Middle frontal gyrus (tissue), 1 donor: ENCODE results near the gene RNF8.
"Not testable (repeated sequence)": the region's sequence is repeated elsewhere in the genome, so short reads cannot be mapped to it uniquely, and the experiment has no call there.

Experiments used
- DNase-seq: peaks from one replicate; pipeline ENCODE4 v3.0.0-alpha.2; 2015; ENCODE audit warnings: low spot score; ENCODE audit errors: extremely low spot score

RNF8 gene

GRCh38 chr6:37321101-37321500 lies 32.7 kb upstream of the RNF8 start:
- no peak for DNase-seq

DNA sequence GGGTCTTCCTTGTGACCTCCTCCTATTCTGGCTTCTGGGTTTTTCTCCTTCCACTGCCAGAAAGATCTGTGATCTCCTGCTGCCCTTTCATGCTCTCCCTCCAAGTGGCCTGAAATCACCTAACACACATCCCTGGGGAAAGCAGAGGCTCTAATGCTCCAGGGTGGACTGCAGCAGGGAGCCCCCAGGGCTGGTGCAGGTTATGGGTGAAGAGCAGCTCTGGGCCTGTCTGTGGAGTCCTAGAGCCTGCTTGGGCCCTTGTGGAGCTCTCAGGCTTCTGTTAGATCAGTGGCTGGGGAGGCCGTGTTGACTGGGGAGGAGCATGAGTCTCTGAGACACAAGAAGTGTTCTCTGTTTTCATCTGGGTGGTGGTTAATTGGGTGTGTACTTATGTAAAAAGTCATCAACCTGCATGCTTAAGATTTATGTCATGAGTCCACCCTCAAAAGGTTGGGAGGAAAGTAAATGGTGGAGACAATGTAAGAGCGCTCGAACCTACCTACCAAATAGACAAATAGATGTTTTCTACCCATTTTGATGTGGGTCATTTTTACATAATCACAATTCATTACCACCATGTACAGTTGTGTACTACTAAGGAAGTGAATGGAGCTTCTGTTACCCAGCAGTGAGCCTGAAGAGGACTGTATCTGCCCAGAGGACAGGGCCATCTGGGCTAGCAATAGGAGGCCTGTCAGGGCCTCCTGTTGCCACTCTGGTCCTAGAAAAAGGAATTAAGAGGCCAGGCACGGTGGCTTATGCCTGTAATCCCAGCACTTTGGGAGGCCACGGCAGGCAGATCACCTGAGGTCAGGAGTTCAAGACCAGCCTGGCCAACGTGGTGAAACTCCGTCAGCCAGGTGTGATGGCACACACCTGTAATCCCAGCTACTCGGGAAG lies 32.0 kb upstream of the RNF8 start:
- DNase-seq = no peak

- no peak for DNase-seq
These were observed 30.2 kb upstream of the RNF8 start for GRCh38 chr6:37323580-37323979.

GRCh38 chr6:37324131-37325033 lies 29.4 kb upstream of the RNF8 start:
- no peak for DNase-seq

DNA sequence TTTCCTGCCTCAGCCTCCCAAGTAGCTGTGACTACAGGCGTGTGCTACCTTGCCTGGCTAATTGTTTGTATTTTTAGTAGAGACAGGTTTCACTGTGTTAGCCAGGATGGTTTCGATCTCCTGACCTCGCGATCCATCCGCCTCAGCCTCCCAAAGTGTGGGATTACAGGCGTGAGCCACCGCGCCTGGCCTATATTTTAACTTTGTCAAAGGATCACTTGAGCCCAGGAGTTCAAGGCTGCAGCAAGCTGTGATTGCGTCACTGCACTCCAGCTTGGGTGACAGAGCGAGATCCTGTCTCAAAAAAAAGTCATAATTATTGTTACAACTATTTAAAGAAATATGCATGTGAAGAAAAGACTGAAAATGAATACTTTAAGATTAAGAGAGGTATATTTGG lies 23.4 kb upstream of the RNF8 start:
- DNase-seq = not testable (repeated sequence)

DNA sequence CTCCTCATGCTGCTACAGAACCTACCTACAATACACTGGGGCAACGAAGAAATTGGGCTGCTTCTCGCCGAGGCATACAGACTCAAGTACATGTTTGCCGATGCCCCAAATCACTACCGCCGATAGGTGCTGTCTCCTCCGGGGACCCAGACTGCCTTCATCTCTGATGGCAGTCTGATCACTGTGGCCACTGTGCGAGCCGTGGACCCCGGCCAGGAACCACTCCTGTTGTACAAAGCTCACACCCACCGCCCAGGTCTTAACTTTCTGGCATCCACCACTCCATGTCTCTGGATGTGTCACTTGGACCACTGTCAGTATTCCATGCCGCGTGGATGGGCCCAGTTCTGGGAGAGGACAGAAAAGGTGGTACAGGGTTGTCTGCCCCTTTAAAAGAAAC lies 22.7 kb upstream of the RNF8 start:
- DNase-seq = no peak

GRCh38 chr6:37332894-37333293 lies 20.9 kb upstream of the RNF8 start:
- no peak for DNase-seq

DNA sequence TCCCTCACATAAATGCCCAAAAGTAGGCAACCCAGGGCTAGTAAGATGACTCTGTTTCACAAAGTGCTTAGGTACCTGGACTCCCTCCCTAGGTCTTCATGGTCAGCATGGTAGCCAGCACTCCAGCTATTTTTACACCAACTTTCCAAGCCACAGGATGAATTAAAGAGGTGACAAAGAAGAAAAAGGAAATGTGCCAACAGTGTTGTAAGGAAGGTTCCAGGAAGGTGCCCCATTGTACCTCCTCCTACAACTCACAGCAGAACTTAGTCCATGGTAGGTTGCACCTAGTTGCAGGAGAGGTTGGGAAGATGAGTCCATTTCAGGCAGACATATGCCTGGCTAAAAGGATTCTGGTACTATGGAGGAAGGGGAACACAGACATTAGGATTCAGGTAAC lies 19.7 kb upstream of the RNF8 start:
- no peak for DNase-seq

- not testable (repeated sequence) for DNase-seq
These were observed 15.5 kb upstream of the RNF8 start for GRCh38 chr6:37338317-37338716.

DNA sequence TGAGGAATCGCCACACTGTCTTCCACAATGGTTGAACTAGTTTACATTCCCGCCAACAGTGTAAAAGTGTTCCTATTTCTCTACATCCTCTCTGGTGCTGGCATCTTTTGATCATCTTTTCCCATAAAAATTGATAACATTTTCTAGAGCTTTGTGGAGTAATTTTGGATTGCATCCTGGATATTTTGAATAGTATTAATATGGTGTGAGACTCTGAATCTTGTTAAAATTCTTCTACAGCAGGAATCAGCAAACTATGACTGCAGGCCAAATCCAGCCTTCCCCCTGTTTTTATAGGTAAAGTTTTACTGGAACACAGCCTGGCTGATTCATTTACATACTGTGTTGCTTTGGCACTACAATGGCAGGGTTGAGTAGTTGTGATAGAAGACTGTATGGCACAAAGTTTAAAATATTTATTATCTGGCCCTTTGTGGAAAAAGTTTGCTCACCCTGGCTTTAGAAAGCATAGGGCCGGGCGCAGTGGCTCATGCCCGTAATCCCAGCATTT lies 15.0 kb upstream of the RNF8 start:
- DNase-seq = no peak

DNA sequence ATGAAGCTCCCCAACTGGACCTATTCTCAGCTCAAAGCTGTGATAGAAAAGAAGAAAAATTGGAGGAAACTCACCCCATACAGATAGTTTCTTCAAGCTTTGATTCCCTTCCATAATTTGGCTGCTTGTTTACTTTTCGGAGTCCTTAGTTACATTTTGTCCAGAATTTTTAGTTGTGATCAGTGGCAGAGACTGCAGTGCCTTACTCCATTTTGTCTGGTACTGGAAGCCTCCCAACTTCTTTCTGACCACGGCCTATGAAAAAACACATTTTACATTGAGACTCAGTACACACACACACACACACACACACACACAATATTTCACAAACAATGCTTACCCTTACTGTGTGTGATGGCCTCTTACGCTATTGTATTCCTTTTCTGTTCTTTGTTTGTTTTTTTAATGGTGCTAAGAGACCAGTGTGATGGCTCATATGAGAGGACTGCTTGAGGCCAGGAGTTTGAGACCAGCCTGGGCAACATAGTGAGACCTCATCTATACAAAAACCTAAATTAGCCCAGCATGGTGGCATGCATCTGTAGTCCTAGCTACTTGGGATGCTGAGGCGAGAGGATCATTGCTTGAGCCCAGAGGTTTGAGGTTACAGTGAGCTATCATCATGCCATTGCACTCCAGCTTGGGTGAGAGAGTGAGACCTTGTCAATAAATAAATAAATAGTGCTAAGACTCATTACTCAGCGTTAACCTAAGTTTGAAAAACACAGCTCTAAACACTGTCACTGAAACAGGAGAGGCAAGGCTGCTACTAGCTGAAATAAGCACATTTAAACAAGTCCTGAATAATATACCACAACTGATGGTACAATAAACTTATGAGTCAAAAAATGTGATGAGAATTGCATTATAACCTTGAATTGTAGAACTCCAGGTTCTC lies 13.8 kb upstream of the RNF8 start:
- no peak for DNase-seq

DNA sequence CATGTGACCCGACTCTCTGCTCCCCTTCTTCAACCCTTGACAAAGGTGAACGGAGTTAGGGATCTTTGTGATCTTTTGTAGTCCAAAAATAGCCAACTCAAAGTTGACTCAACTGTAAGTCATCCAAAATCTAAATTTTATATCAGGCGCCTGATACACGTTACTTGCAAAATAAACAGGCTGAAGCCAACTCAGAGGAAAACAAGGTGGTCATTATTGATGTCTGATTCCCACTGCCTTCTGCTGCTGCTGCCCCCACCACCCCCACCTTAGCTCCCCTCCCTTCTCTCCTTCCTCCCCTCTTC lies 13.2 kb upstream of the RNF8 start:
- no peak for DNase-seq

DNA sequence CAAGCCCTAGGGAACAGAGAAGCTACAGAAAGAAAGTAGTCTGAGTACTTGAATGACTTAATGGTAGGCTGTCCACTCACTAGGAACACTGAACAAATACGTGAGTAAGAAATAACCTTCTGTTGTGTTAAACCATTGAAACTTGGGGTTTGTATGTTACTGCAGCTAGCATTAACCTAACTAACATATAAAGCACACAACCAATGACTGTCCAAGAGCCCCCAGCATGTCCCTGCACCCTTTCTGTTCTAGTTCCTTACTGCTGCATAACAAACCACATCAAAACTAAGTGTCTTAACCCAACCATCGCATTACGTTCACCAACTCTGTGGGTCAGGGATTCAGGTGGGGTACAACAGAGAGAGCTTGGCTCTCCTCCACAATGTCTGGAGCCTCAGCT lies 10.5 kb upstream of the RNF8 start:
- no peak for DNase-seq

DNA sequence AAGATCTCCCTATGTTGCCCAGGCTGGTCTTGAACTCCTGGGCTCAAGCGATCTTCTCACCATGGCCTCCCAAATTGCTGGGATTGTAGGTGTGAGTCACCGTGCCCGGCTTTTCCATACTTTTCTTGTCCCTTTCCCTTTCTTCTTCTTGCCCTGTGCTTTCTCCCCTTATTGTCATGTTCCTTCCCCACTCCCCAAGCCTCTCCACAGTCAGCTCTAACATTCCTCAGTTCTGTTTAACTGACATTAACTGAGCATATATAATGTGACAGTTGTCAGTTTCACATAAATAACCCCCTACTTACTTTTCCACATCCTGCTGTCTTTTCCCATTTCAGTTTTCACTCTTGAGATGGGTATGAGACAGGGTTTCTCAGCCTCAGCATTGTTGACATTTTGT lies 9.5 kb upstream of the RNF8 start:
- no peak for DNase-seq

DNA sequence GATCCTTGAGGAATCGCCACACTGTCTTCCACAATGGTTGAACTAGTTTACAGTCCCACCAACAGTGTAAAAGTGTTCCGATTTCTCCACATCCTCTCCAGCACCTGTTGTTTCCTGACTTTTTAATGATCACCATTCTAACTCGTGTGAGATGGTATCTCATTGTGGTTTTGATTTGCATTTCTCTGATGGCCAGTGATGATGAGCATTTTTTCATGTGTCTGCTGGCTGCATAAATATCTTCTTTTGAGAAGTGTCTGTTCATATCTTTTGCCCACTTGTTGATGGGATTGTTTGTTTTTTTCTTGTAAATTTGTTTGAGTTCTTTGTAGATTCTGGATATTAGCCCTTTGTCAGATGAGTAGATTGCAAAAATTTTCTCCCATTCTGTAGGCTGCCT lies 8.0 kb upstream of the RNF8 start:
- DNase-seq = not testable (repeated sequence)

DNA sequence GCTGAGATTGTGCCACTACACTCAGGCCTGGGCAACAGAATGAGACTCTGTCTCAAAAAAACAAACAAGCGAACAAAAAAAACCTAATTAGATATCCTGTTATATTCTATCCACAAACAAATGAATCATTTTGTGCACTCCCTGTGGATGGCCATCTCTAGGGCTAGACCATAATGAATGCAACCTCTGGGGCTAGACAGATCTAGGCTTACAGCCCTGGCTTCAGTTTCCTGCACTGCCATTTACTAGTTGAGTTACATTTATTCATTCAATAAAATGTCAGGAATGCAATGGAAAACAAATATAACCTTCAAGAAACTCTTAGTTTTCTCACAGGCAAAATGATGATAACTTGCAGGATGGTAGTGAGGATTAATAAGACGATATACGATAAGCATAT lies 6.6 kb upstream of the RNF8 start:
- DNase-seq = no peak

DNA sequence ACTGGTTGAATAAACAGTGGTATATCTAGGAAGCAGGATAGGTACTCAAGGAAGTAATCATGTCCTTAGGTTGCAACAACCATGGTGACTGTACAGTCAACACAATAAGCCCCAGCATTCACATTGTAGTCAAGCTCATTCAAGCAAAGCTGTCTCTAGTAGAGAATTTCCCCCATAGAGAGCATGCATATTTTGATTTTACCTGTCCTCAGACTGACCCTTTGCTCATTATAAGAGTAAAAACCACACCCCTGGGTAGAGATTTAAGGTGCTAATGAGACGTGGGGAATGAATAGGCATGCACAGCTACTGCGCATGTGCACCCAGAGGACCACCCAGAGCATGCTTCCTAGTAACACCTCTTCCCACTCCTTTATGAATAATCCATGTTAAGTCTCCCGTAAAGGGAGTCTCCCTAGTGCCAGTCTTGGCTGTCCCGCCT lies 6.1 kb upstream of the RNF8 start:
- no peak for DNase-seq

DNA sequence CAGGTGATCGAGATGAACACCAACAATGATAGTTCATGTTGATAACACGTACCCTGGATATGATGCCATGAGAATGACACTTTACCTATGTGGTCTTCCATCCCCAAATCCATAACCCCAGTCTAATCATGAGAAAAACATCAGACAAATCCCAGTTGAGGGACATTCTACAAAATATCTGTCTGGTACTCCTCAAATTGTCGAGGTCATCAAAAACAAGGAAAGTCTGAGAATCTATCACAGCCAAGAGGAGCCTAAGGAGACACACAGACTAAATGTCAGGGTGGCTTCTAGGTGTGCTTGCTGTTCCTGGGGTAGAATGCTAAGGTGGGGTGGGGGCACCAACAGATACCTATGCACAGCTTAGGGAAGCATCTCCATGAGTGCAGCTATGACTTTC lies 2.8 kb upstream of the RNF8 start:
- no peak for DNase-seq

GRCh38 chr6:37352384-37352783 lies 1.4 kb upstream of the RNF8 start:
- no peak for DNase-seq

DNA sequence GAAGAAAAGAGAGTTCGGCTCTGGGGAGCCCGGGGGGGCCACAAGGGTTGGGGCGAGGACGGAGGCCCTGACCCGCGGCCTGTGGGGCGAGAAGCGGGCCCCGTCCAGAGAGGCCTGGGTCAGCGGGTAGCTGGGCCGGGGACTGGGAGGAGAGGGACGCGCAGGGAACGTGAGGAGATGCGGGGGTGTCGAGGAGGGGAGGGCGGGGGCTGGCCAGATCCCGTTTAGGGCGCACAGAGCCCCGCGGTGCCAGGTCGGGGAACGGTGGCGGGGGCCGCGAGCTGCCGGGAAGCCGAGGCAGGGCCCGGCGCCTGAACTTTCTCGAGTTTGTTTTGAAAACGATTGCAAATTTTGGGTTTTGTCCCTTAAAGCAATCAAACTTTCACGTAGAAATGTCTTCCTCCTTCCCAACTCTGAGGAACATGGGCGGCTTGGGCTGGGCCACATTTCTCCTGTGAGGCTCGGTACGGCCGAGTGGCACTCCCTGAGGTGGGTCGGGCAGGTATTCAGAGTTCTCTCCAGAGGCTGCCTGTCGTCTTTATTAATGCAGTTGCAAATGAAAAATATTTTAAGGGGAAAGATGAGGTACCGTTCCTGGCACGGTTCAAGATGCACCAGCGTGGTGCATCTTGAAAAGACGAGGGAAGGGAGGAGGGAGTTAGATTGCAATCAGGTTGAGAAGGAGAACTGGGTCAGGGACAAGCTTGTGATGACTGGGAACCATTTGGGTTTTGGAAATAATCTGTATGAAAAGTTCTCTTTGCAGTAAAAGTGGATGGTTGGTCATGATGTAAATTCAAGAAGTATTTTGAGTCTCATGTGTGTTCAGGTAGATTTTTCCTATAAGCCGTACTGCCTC lies 972 bp downstream of the RNF8 start:
- no peak for DNase-seq
